ENCODE data around the gene MVB12B.

Gene MVB12B

DNA sequence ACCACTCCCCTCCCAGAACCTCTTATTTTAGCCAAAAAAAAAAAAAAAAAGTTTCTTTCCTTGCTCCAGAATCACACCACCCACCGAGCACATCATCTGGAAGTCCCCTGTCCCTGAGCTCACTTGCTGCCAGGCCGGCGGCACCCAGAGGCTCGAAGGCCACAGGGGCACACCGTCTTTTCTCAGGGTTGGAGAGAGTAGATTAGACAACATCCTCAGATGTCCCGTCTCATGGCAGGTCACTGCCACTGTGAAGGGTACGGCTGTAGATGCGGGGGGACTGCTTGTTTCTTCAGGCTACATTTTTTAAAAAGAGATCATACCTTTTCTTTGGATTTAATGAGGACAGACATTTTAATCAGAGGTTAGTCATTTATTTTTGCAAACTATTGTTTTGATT is 109.0 kb downstream of the MVB12B start:
- DNase-seq = no peak

DNA sequence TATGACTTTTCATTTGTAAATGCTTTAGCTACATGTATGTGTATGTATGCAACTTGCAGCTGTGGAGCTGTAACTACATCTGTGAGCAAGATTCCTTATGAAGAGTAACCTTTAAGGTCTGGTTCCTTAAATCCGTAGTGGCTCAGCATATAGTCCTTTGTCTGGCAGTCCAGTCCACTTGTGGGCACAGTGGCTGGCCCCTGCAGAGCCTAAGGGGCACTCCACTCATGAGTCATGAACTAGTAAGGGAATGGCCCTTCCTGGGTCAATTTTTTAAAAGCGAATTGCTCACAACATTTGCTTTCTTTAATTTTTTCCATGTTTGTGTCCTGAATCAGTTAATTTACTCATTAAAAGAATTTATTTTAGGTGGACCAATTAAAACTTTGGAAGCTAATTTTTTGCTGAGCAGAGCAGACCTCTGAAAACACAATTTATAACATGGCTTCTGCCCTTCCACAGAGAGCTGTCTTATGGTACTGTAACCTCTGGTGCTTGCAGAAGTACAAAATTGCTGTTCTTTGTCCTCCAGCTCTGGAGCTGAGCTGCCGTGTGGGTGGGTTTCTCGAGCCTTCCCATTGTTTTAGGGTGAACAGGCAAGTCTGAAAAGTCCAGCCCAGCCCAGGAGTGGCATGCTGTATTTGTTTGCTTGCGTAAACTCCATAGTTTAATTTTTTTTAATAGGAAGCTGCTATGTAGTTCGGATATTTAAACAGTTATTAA is 110.1 kb downstream of the MVB12B start:
- no peak for DNase-seq

DNA sequence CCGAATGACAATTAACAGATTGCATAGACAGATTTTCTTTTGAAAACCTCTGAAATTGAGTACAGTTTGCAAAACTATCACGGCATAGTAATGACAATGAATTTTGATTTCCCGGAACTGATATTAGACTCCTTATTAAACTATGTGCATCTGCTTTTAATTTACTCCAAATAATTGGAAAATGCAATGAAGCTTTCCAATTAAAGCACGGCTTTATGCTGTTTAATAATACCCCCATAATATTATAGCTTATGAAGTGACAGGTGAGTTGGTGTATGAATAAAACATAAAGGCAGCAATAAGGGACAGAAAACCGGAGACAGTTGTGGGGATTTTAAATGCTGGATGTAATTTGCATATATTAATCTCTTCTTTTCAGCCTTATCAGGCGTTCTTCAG is 110.6 kb downstream of the MVB12B start:
- DNase-seq = no peak

DNA sequence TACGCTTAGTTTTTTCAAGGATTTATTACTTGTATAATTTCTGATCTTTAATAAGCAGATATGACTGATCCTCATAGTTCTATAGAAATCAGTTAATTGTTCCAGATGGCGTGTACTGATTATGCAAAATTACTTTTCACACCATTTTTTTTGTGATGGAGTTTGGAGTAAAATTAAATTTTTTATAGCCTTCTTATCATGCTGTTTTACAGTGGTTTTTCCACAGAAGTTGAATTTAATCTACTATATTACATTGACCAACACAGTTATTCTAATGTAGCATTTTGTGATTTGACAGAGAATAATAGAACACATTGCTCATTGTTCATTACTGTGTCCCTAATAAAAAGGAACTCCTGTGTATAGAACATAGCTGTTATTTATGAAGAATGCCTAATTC is 111.1 kb downstream of the MVB12B start:
- DNase-seq = no peak

DNA sequence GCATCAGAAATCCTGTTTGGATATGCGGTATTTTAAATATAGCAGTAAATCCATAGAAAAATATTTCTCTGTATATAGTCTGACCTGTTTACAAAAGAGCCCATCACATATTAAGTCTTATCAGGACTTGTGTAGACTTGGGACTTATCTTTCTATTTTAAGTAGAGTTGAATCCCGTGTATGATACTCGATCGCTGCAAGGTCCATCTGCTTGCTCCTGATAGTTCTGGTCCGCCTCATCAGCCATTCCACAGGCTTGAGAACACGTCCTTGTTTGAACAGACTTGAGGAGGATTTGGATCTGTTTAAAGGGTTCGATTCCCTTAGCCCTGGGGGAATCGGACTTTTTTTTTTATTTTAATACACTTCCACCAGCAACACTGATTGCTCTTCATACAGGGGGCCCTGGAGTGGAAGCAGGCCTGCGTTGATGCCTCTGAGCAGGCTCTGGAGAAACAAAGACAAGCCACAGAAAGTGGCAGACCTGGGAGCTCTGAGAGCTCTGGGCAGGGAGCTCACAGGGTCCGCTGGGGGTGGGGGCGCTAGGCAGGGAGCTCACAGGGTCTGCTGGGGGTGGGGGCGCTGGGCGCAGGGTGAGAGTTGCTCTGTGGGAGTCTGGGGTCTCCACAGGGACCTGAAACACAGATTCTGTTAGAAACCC is 112.2 kb downstream of the MVB12B start:
- no peak for DNase-seq

DNA sequence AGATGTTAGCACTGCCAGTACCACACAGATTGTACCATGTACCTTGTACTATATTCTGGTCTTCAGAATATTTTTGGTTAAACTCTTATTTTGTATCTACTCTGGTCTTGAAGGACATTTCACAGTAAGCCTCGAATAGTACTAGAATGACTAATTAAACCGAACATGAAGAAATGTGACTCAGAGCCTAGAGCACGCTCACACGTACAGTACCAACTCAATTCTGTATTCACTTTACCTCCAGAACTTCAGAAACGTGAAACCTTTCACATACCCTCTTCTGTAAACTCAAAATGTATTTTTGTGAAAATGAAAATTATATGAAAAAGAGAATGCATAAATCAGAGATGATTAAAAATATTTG is 112.8 kb downstream of the MVB12B start:
- no peak for DNase-seq

DNA sequence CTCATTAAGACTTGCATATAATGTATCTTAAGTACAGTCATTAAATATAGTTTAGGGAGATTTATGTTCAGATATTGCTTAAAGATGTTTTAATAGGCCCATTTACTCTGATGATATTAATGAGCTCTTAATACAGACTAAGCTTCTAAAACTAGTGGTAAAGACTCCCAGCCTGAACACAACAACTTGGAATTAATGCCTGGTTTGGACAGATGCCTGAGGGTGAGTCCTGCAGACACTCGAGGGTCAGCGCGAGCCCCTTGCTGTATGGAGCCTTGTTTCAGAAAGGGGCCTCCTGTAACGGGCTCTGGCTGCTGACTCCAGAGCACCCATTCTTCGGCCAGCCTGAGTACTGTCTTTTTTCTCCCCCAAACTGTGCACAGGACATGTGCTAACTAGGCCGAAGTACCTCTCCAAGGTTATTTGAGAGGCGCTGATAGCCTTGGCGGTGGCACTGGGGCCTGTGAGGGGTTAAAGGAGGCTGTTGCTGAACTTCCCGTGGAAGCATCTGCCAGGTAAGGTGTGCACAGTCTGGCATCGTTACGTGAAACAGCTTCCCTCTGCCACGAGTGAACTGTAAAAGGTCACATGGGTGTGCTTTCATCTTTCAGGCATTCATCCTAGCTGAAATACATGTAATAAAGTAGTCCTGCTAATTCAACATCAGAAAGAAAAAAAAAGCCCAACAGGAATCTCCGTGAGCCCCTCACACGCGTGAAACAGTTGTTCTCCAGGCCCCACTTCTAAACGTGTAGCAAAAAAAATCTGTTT is 113.4 kb downstream of the MVB12B start:
- DNase-seq = no peak

DNA sequence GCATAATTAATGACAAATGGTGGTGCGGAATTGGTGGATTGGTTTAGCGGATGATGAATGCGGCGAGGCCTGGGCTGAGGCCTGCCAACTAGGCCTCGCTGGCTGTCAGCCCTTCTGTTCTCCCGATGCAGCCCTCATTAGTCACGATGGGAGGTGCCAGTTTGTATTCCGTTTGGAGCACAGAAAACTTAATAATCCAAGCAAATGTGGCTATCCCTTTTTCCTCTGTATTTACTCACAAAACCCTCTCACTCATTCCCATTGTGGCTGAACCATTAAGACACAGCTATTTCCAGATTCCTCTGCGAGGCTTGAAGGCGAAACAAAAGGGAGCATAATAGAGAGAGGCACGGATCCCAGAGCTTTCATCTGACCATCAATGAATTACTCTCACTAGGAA is 114.3 kb downstream of the MVB12B start:
- no peak for DNase-seq

DNA sequence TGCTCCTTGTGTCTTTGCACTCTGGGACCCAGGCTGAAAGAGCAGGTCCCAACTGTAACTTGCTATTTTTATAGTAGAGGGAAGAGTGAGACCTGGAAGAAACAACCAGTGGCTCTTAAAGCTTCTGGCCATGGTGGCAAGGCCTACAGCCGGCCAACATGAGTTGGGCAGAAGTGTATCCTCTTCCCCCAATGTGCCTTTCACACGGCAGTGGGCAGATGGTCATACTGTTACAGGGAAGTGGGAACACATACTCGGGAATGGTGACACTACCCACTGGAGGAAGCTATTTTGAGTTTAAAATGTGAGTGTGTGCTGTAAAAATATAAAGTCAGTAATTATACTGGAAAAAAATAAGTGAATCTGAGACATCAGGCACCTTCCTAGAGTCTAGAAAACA is 116.0 kb downstream of the MVB12B start:
- no peak for DNase-seq

DNA sequence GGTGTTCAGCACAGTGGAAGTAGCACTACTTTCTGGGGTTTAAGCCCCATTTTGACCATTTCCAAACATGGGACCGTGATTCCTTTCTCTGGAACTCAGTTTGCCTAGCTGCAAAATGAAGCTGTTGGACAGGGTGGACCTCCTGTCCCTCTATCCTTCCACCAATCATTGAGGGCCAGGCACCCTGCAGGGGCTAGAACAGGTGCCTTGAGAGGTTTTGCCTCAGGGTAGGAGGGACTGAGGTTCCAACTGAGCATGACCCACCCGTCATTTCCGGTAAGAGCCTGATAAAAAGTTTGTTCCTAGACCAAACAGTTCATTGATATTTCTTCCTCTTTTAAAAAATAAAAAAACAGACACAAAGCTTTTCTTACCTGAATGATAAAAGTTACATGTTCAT is 116.5 kb downstream of the MVB12B start:
- no peak for DNase-seq

DNA sequence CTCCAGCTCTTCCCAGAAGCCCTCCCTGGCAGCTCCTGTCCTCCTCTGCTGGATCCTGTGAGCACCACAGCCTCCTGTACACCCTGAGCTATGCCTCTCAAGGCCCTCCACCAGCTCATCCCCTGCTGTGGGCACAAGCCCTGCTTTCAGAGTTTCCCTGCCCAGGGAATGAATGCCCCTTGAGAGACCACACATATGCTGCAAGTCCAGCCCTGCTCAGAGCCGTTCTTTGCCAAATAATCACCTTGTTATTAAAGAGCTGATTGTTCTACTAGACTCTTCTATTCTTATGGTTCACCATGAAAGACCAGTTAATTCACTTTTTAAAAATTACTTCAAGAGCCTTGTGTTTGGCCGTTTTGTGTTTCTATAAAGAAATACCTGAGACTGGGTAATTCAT is 121.5 kb downstream of the MVB12B start:
- no peak for DNase-seq

DNA sequence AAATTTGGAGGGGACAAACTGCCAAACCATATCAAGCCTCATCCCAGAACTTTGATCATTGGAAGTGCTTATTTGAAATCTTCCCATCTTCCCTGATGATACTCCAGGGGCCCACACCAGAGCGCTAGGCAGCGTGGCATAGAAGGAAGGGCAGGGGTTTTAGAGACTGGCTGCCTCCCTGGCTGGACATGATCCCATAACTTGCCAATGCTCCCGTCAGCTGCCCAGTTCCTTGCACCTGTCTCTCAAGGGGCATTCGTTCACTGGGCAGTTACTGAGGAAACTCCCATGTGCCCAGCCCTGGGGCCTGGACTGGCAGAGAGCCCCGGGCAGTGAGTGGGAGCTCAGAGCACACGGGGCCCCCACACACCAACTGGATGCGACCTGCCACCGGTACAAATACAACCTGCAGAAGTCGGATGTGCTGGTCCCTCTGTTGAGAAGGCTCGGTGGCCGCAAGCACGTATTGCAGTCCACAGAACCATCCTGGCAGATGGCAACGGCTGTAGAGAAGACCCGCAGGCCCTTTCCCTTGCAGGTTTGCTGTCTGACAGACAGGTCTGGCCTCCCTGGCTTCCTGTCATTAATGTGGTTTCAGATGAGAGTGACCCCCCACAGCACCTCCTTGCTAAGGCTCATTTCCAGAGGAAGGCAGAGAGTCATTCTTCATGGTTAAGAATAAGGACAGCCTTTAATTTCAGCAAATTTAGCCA is 122.4 kb downstream of the MVB12B start:
- DNase-seq = no peak

DNA sequence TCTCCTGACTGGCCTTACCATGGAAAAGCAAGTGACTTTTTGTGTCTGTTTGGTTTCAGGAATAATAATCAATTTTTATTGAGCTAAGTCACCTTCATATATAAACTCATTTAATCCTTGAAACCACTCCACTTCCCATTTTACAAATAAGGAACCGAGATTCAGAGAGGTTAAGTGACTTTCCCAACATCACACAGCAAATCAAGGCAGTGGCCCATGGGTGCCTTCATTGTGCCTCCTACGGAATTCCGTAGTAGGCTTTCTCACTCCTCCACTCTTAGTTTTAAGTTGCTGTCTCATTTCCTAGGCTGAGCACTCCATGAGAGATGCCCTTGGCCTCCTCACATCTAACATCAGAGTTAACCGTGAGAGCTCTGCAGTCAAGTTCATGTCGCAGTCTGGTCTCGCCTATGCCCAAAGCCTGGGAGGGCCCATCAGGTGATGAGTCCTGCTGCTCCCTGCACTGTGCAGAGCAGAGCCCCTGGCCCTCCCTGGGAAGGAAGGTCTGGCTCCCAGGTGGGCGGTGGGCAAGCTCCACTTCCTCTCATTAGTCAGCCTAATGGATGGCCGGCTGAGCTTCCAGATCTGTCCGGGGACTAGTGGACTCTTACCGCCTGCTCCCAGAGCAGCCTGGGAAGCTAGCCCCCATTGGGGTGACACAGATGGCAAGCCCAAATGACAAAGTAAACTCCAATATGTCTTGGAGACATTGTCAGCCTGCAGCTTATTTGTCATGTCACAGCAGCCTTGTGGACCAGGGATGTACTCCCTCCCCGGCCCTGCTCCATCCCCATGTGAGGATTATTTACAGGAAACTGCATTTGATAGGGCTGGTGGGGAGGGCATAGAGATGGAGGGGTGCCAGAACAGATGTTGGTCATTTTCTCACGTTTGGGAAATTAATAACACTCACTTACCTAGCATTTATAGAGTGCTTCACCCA is 123.4 kb downstream of the MVB12B start:
- DNase-seq = no peak

DNA sequence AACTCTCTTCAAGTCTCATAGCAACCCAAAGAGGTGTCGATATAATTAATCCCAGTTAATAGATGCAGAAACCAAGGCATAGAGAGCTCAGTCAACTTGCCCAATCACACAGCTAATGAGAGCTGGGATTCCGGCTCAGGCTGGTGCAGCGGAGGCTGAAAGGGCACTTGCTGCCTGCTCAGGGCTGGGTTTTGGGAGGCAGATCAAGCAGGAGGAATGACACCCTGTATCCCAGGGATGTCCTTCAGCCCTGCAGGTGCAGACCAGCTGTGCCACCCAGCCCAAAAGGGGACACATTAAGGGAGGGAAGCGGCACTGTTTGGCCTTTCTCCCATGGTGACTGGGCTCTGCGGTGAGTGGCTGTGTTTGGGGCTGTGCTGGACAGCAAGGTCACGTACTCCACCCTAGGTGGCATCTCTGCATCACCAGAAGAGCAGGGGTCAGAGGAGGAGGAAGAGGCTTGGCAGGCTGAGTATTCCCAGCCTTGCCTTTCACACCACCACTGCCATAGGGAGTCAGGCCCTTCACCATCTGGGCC is 124.1 kb downstream of the MVB12B start:
- DNase-seq = no peak

DNA sequence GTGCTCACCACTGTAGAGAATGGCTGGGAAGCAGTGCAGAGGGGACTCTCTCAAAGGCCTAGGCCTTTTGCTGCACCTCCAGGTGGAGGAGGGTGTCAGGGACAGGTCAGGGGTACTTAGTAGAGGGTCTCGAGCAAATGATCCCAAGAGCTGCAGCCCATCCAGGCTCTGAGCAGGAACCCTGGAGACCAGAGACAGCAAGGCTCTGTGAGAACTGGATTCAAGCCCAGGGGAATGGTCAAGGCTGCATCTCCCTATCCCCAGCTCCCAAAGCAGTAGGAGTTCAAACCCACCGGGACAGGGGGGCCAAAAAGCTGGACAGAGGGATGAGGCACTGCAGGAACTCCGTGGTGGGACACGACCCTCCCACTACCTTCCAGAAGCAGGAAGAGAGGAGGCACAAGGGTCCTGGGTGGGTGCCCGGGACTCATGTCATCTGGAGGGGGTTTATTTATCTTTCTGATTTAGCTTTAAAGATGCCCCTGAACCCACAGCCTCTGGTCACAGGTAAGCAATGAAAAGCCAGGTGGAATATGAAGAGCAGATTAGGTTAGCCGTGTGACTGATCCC is 124.8 kb downstream of the MVB12B start:
- no peak for DNase-seq

DNA sequence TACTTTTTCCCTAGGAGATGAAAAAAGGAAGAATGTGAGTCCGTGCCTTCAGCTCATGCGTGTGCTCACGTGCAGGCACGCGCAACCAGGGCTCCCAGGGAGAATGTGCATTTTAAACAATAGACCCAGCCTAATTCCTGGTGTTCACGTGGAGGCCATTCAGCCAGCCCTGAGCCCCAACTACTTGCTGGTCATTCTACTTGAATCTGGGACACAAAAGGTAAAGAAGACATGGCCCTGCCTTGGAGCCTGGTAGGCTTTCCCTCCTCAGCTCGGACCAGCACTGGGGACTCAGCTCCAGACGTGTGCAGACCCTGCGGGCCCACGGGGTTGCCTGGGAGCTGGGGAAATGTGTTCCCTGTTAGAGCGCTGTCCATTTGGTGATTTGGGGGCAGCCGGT is 125.5 kb downstream of the MVB12B start:
- DNase-seq = no peak

DNA sequence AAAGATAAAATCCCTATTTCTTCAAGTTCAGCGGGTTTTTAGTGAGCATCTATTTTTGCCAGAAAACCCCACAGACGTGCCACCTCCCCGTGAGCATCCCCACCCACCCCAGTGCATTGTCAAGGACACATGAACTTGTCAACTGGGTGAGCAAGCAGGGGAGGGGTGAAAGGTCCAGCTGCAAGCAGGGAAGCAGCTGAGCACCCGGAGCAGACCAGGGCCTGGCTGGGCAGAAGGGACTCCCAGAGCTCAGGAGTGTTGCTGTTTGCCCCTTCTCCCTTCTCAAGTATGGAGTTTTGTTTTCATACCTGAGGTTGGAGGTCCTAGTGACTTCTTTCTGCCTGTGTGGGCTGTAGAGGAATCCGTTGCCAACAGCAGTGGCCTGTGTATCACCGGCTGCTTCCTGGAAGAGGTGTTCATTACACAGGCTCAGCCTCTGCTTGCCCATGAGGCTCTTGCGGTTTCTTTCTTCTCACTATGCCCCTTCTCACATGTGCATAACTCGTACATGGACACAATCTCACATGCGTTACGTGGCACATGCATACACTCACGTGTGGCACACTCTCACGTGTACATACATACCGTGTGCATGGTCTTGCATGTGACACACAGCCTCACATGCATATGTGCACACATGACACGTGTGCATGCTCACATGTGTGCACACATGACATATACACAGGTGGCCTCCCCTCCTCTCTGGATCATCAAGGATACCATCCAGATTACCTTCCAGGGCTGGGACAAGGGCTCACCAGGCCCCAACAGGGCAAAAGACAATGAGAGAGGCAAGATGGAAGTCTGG is 126.7 kb downstream of the MVB12B start:
- no peak for DNase-seq

DNA sequence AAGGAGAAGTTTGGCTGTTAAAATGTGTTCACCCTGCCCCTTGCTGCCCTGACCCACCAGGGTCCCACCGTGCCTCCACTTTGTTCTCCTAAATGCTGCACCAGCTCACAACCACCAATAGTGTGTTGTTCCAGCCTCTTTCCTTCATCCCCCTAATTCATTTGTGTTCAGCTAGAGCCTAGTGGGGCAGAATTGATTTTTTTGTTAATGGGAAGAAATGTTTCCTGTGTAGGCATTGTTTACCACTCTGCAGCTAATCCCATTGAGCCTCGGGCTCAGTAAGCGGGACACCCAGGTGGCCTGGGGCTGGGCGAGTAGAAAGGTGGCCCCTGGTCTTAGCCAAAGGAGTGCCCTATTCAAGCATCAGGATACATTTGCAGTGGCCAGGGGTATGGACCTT is 127.6 kb downstream of the MVB12B start:
- DNase-seq = no peak

DNA sequence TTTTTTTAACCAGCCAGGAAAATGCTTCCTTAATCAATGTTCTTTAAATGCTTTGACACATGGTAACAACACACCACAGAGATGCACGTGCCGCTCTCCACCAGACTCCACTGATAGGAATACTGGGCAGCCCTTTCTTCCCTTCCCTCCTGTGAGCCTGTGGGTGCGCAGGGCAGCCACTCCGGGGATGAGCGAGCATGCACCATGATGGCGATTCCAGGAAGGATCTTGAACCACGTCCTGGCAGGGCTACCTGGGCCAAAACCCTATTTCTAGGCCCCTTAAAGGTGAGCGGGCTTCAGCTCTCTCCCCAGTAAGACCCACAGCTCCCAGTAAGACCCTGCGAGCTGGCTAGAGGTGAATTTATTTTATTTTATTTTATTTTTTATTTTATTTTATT is 128.2 kb downstream of the MVB12B start:
- no peak for DNase-seq

DNA sequence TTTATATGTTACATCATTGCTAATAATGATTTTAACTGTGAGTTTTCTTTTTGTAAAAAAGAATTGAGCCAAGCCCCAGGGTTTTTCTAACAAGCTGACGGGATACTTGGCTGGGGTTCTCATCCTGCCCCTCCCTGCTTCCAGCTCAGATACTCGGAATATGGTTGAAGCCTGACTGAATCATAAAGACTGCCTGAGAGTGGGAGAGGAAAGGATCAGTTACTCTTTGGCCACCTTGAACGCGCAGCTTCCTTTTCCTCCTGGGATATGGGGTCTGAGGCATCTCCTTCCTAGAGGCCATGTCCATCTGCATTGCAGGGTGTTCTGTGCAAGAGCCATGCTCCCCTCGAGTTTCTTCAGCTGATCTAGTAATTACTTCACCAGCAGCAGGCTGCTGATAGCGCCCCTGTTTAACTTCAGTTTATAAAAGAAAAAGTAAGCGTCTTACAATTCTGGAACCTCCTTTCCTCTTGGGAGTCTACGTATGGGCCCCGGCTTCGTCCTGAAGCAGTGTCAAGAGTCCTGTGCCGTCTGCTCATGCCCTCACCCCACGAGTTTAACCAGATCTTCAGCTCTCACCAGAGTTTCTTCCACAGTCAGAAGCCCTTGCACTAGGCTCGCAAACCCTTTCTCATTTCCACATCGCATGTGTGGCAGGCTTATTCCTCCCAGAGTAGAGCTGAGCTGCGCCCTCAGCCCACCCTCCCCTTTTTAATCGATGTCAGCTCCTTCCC is 130.0 kb downstream of the MVB12B start:
- DNase-seq = no peak
